A673 (cell line): Measurements from ENCODE around the gene MUC7.

Source experiments
- CTCF ChIP-seq: fragments of 300-800, 200-600 bp; sonication (generic); conservative IDR thresholded peaks from 2 replicates; pipeline ENCODE4 v1.5.1; 2017; ENCODE audit warnings: low read depth, mild to moderate bottlenecking, antibody characterized with exemption, low read length, moderate library complexity, mixed read lengths
- EZH2 ChIP-seq: fragments of 200-600 bp; sonication (generic); IDR thresholded peaks from 2 replicates; pipeline ENCODE4 v1.6.1; 2017; ENCODE audit warnings: borderline replicate concordance, low read depth, mild to moderate bottlenecking, mixed read lengths, antibody characterized with exemption, low read length; ENCODE audit not compliant: poor library complexity, severe bottlenecking

DNA sequence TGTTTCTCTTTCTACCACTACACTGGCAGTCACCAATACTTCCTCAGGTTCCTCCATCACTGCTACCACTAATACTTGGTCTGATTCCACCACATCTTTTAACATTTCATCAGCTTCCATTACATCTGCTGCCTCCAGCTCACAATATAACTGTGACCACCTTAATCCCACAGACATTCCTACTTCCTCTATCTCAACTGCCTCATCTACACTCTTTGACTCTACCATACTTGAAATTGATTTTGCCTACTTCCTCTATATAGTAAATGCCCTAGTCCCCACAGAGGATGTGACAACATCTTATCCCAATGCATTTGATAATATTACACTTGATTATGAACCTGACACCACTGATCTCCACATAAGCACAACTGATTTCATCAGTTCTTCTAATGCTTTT, 45.2 kb upstream of the MUC7 start:
- TF ChIP-seq CTCF = no peak
- no peak for TF ChIP-seq EZH2
